GM21390 (cell line): ENCODE results near the gene MET.
"Not testable (repeated sequence)": the region's sequence is repeated elsewhere in the genome, so short reads cannot be mapped to it uniquely, and the experiment has no call there.

Source experiments
- ATAC-seq: cut with Tn5 transposase; IDR thresholded peaks from one replicate; pipeline ENCODE4 v1.9.1; 2021; ENCODE audit not compliant: unreplicated experiment

Gene MET

DNA sequence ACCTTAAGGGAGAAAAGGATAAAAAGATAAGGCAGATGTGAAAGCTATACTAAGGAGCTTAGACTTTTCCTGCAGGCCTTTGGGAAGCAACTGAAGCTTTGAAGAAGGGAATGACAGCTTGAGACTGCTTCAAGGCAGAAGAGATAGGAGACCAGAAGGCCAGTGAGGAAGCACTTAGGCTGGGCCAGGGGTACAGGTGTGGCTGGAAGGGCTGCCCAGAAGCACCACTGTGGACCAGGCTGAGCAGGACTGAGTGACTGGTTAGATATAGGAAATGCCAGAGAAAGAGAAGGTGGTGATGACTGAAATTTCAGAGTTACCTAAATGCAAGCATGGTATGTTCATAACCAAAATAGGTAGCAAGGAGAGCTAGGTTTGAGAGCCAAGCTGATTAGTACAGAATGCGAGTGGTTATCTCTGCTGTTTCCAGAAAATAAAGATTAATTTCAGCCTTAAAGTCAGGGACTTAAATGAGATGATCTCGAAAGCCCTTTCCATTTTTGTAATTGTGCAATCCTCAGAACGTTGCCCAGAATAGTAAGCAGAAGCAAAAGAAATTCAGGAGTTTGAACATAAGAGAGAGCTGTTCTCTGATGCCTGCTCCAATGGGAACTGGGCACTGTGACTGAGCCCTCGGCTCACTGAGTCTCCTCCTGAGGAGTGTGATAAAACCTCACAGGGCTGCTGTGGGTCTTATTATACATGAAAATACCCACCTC, 54.9 kb downstream of the MET start:
- ATAC-seq: no peak

DNA sequence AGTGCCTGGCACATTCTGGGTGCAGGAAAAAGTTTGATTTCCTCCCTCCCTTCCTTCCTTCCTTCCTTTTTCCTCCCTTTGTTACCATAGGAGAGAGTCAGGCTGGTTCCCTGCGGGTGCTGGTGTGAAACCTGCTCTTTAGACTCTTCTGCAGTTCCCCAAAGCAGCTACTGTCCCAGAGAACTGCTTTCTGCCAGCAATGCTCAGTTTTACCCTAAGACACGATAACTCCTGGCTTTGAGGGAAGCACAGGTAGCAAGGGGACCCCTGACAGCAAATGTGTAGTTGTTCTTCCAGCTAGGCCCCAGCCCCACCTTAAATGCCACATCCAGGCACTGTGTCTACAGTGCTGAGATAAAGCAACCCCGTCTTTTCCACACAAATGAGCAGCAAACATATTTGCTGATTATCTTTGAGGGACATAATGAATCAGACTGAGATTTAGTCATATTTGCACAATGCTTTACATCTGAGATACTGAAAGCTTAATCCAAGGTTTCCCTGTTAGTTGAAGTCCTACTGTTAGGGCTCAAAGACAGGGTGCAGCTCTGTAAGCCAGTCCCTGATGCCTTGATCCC, 55.5 kb downstream of the MET start:
- no peak for ATAC-seq

DNA sequence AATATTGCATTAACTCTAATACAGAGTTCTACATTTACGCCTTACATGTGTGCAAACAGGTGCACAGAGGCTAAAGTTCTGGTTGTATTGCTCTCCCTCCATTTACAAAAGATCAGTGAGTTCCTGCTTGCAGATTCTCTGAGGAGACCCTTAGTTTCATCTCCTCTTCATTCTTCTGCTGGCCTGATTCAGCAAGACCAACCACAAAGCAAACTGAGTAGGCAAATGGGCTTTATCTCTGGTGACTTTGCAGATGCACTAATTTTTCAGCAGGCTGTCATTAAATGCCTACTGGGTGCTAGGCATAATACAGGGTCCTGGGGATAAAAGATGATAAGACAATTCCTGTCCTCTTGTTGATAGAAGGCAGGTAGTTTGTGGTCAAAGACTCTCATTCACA, 56.4 kb downstream of the MET start:
- no peak for ATAC-seq

DNA sequence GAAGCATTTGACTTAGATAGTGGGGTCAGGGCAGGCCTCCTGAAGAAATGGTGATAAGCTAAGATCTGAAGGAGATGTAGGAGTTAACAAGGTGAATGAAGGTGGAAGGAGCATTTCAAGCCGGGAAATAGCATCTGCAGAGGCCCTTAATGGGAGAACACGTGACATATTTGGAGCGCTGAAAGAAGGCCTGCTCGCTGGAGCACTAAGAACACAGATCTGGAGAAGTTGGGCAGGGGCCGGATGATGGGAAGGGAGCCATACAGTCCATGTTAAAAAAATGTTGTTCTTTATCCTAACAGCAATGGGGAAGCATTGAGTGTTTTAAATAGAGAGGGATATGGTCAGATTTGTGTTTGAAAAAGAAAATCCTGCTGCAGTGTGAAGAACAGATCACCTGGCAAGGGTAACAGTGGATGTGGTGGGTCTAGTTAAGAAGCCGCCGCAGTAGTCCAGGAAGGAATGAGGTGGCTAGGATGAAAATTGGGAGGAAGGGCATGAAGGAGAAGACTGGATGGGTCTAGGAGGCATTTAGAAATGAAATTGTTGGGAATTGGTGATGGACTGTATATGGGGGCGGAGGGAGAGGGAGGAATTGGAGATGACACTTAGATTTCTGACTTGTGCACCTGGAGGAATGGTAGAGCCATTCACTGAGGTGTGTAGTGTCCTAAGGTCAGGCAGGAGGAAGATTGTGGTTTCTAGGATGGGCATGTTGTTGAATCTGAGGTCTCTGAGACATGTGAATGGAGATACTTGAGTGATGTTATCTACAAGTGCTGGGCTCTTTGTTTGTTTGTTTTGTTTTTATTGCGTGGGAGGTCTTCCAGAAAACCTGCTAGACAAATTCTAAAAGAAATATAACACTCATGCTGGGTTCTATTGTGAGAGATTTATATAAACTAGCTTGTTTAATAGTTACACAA, 58.4 kb downstream of the MET start:
- no peak for ATAC-seq

DNA sequence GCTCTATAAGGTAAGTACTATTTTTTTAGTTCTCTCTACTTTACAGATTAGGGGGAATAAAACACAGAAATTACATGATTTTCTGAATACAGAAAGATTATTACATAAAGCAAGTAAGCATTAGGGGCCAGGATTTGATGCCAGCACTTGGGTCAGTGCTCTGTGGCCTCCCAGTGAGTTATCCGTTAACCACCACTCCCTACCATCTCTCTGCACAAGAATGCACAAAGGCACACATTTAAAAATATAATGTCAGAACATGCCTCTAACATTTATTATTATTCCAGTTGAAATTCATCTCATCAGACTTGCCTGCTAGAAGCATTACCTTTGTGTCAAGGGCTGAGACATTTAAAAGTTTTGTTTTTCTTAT, 59.0 kb downstream of the MET start:
- ATAC-seq: no peak

DNA sequence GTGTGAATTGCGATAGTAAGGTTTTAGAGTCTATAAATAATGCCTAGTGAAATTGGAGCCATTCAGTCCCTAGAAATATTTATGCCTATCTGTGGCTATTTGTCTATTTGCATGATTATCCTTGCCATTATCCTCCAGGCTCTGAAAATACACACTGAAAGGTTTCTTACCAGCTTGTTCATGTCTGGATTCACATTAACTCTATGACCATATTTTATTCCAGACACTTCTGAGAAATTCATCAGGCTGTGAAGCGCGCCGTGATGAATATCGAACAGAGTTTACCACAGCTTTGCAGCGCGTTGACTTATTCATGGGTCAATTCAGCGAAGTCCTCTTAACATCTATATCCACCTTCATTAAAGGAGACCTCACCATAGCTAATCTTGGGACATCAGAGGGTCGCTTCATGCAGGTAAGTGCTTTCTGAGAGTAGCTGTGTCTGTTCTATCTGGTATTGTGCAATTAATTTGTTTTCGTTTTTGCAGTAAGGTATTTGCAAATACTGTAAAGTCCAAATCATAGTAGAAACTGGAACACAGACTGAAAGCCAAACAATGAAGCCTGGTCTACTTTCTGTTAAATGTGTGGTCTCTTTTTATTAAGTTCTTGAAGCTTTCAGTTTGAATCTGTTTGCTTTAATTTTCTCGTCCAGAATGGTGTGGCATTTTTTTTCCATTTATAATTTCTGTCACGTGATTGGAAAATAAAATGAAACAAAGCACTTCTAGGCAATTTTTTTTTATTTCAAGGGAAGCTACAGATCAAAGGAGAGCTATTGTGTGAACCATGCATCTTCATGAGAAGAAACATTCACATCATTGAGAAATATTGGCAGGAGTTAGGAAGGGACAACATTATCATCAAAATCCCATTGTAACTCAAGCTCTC, 59.7 kb downstream of the MET start:
- no peak for ATAC-seq

DNA sequence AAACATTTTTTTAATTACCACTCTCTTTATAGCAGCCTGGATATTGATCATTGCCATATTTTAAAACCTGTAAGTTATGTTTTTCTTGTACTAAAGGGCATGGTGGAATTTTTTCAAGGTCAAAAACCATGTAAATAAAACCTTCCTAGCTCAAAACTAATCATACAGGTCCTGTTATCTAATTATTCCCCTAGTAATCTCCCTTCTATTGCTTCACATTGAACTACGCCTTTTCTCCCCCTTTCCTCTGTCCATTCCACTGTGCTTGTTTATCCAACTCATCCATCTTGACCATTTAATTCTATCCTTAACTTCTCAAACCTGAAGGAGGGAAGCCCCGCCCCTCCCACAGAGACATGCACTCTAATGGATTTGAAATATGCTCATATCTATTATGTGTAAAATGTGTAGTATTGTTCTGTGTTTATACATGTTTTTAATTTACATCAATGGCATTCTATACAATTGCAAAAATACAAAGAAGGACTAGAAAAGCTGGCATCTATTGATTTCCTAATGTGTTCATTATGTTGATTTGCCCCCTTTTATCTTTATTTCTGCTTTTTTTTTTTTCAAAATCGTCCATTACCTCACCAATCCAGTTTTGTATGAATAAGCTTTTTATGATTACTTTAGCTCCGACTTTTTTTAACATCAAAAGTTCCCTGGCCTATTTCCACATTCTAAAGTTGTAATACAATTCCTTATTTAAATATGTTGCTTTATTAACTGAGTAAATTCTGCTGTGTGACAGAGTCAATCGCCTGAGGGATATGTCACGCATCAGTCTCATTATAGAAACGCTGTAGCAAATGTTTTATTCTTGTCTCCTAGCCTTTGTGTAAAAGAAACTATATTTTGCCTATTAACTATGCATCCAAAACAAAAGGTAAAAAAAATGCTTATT, 61.0 kb downstream of the MET start:
- ATAC-seq: no peak

DNA sequence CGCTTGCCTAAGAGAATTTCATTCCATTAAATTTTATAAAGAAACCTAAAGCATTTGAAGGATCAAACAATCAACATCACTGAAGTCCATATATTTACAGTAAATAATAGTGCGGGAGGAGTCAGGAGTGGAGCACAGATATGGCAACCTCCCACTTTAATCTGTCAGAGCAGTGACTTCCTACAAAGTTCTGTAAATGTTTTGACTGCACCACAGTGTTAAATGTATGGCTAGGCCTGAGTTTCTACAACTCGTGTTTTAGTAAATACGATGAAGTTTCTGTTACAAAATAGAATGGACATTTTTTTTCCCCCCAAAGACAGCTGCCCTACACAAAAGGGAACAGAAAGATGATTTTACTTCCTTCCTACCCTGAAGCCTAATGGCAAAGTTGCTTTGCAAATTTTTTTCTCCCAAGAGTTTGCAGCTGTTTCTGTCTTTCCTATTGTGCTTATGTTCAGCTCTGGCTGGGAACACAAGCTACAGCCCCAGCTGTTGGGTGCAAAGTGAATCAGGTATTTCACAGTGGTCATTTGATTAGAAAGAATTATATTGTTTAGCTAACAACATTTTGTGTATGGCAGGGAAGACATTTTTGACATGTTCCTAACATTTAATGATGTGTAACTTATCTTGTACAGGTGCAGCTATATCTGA, 62.1 kb downstream of the MET start:
- no peak for ATAC-seq

DNA sequence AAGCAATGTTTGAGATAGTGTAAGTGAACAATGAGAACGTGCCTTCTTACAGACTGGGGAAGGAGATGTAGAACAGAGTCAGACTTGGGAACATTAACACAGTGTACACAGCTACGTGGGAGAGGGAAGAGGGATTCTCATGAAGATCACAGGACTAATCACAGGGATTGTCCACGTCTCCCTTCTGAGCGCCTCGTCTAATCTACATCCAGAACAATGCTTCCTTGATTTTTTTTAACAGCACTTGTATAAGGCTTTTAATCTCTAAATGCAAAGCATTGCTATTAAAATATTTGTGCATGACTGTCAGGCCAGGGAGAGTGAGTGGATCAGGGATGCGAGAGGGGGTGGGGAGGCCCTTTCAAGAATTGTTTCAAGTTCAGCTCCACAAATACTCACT, 62.7 kb downstream of the MET start:
- ATAC-seq: no peak

DNA sequence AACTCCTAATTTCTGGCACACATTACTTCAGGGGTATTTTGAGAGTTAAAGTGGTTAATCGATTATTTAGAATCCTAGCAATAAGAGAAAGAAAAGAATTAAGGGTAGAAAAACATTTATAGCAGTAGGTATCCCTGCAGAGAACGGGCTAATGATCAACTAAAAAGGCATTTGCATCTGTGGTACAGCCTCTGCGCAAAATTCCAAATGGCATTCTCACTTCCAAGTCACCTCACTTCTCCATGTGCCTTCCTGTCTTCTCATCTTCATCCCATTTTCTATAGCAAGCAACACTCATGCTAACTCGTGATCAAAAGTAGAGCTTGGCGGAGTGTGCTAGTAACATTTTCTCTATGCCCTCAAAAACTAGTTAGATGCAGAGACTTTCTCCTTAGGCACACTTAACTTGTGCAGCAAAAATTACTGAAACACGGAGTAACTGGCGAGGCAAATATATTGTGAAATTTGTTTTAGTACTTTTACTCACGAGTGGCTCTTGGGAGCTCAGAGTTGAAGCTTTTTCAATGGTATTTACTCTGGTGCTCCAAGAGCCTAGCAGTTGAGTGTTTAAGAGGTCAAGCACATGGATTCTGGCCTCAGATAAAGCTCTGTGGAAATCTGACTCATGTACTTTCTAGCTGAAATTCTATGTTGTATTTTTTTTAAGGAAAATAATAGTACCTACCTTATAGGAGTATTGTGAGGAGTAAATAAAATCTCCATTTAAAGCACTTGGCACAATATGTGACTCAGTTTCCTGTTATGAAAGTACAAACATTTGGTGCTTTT, 65.1 kb downstream of the MET start:
- no peak for ATAC-seq

DNA sequence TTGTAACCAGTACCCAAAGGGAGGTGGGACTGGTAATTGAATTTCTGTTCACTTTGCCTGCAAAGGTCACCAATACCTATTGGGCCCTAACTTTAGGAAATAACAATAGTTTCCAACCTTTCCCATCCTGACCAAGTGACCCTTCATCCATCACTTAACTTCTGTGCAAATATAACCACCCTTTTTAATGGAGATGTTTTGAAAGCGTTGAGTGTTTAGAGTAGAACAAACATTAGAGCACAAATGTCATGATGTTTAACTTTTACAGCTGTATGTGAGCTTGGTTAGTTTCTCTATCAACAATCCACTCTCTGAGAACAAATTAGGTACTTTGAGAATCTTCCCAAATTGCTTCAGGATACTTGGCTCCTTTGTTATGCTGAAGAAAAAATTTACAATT, 66.4 kb downstream of the MET start:
- ATAC-seq: no peak

DNA sequence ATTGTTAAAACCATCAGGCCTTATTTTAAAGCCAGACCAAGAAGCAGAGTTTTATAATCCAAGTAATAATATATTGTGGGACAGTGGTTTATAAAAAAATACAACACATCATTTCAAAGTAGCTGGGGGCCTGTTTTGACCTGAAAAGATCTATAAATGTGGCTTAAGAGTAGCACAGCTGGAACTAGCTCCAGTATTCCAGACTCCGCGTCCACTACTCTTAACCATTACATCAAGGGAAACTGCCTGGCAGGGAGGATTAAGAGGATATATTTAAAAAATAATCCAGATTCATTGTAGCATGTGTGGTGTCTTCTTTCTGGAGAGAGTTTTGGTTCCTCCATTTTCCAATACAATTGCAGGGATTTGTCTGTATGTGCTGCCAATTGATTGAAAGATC, 67.3 kb downstream of the MET start:
- ATAC-seq: no peak

DNA sequence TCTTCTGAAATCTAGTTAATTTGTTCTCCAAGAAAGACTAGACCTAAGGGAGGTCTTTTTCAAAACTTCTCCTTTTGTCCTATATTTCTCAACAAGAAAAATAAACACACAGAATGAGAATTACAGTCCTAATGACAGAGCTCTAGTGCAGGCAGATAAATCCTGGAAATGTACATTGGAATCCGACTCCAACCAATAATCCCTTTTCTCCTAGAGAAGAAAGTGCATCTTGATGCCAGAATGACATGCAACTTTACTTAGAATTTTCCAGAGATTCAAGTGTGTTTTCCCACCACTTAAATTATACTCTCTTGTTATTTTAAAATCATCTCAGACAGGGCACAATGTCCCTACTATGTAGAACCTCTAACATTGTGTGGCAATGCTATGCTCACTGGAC, 68.2 kb downstream of the MET start:
- no peak for ATAC-seq

DNA sequence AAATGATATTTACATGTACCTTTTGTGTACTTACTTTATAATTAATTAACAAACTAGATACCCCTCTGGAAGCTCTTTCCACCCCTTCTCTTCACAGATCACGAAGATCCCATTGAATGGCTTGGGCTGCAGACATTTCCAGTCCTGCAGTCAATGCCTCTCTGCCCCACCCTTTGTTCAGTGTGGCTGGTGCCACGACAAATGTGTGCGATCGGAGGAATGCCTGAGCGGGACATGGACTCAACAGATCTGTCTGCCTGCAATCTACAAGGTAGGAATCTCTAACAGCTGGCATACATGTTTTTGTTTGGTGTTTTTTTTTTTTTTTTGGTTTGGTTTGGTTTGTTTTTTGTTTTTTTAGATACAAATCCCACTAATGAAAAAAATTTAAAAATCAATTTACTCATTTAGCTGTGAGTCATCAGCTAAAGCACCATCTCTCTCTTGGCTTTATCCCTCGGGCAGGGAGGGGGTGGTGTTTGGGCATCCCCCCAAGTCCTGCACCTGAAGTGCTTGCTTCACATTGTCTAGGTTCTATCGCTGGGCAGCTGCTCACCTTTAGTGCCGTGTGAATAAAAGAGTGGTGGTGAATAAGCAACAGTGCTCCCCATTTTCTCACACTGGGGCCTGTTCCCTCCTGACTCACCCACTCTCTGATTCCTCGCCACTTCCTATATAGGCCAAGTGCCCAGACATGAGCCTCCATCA, 68.9 kb downstream of the MET start:
- no peak for ATAC-seq

DNA sequence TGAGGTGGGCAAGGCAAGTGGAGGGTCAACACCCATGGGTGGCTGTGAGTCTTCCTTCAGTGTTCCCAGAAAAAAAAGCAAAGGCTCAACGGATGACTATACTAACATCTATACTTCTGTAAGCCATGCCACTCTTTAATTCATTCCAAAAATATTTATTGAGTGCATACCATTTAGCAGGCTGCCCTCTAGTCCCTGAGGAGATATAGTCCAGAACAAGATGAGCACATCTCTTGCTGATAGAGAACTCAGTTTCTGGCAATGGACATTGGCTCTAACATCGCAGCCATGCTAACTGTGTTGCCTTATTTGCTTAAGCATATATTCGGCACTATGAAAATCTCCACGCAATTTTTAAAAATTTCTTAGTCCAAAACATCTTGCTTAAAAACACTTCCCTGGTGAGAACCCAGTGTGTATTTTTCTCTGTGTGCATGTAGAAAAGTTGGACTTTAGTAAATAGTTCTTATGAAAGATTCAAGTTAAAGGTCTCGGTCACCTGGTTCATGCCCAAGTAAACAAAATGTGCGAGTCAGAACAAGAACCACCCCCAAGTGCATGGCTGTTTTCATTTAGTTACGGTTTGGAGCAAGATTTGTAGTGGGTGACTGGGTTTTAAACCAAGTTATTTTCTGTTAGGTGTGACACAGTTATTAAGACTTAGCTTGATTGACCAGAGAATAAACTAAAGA, 69.8 kb downstream of the MET start:
- ATAC-seq: no peak

DNA sequence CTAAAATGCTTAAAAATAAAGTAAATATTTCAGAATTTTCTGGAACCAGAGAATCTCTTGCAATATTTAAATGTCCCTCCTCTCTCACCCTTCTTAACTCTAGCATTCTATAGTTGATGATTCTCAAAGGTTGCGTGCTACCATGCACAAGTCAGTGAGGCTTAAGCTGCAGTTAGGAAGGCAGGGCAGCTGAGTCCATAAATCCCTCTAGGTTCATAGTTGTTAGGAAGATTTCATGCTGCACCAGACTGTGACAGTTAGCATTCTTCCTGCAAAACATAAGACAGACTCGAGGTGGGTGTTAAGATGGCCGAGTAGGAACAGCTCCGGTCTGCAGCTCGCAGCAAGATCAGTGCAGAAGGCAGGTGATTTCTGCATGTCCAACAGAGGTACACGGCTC, 70.6 kb downstream of the MET start:
- ATAC-seq: no peak

DNA sequence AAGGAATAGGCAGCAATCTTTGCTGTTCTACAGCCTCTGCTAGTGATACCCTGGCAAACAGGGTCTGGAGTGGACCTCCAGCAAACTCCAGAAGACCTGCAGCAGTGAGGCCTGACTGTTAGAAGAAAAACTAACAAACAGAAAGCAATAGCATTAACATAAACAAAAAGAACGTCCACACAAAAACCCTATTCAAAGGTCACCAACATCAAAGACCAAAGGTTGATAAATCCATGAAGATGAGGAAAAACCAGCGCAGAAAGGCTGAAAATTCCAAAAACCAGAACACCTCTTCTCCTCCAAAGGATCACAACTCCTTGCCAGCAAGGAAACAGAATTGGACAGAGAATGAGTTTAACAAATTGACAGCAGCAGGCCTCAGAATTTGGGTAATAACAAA, 71.8 kb downstream of the MET start:
- ATAC-seq: not testable (repeated sequence)

DNA sequence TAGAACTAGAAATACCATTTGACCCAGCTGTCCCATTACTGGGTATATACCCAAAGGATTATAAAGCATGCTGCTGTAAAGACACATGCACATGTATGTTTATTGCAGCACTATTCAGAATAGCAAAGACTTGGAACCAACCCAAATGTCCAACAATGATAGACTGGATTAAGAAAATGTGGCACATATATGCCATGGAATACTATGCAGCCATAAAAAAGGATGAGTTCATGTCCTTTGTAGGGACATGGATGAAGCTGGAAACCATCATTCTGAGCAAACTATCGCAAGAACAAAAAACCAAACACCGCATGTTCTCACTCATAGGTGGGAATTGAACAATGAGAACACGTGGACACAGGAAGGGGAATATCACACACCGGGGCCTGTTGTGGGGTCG, 74.4 kb downstream of the MET start:
- not testable (repeated sequence) for ATAC-seq
